Eye (tissue), 1 donor: ENCODE measurements around the gene PRKCA.

Experiments used
- DNase-seq: peaks from one replicate; pipeline ENCODE4 v3.0.0-alpha.2; 2015

PRKCA gene

DNA sequence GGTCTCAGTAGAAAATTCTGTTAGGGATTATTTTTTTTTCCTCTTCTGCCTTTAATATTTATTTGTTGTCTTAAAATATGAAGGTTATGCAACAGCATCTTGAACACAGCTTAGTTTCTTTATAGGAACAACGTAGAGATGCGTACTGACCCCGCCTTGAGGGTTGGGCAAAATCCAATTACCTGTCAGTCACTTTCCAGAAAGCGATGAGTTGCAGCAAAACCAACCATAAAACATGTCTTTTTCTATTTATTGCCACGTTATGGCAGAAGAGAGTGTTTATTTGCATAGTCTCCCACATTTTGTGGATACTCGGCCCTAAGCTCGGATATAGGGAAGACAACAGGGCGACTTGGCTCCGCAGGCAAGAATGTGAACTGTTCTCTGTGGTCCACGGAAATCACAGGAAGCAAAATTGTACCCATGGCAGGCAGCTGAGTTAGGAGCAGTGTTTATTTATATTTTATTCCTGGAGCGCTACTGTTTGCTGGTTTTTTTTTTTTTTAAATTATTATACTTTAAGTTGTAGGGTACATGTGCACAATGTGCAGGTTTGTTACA lies 488.2 kb downstream of the PRKCA start:
- no peak for DNase-seq

DNA sequence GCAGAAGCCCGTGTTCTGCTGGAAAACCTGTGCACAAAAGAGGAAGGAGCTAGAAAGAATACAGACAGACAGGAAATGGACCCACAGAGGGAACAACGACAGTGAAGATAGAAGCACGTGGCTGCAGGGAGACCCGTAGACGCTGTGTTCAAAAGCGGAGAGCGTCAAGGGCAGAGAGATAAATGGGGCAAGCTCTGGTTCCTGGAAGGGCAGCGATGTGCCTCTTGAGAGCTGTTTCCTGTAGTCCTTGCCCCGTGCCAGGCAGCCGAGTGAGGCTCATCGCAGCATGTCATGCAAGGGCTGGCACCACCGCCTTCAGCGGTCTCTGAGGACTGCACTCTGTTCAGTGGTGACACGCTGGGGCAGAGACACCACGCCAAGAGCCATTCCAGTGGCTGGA lies 488.9 kb downstream of the PRKCA start:
- DNase-seq: peak; percentile 37

DNA sequence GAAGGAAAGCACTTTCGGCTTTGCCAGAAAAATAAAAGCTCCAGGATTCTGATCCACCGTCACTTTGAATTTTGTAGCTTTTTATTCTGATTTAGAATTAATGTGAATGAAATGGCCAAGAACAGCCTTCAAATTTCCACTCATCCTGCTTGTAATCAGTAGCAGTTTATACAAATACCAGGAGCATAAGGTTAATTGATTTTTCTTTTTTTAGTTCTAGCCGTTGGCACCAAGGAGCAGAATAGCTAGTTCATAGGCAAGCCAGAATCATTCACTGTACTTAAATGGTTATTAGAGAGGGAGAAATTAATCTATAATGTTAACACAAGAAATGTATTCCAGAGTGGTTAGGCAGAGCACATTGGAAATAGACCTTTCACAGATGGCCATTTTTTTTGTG lies 491.4 kb downstream of the PRKCA start:
- no peak for DNase-seq

DNA sequence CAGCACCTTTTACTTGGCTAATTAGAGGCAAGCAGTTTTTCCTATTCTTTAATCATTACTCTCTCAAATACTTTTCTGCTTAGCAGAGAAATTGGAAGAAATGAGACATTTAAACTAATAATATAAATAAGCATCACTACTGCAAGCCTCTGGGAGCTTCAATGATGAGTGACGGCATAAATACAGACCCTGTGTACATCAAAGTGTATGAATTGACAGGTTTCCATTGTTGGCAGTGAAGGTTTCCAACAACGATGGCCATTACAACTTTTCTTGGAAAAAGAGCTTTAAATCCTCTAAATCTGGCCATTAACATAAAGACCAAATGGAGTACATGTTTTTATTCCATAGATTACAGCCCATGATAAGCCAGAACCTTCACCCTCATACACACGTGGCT lies 493.1 kb downstream of the PRKCA start:
- DNase-seq: no peak

DNA sequence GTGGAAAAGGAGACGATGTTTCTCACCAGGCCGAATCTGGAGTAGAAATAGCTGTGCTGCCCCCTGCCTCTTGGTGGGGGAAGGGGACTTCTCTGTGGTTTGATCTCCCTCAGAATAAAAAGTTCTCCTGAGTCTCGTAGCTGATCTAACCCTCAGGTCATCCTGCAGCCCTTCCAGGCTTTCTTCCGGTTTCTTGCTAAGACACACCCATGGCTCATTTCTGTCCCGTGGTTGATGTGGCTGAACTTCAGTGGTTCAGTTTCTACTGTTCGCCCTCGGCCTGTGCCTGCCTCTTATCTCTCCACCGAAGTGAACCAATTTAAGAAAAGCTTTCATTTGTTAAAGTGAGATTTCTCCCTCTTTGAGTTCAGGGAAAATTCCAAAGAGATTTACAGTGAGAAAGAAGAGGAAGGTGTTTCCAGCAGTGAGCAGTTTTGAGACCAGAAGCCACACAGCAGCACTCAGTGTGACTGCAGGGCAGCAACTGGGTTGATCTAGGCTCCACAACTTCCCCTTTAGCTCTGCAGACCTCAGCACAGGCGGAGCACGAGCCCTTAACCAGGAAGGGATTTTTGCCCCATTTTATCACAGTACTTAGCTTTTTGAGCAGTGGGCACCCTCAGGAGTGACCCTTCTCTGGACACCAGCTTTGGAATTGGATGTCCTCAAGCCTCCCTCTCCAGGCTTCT lies 497.6 kb downstream of the PRKCA start:
- no peak for DNase-seq

DNA sequence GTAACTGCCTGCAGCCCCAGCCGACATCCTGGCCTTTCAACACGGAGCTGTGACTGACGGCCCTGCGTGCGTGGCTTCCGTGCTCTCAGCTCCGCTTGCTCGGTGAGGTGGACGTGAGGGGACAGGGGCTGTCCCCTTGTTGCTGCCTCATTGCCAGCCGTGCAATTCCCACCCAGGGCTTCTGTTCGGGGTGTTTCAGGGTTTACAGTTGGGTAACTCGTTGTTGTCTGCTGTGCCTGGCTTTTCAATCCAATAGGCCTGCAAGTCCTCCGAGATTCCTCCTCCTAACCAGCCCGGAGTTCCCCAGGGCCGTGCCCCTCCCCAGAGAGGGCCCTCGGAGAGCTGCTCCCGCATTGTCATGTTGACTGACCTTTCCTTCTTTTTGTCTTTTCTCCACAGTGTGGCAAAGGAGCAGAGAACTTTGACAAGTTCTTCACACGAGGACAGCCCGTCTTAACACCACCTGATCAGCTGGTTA lies 501.1 kb downstream of the PRKCA start:
- DNase-seq: peak; percentile 39

DNA sequence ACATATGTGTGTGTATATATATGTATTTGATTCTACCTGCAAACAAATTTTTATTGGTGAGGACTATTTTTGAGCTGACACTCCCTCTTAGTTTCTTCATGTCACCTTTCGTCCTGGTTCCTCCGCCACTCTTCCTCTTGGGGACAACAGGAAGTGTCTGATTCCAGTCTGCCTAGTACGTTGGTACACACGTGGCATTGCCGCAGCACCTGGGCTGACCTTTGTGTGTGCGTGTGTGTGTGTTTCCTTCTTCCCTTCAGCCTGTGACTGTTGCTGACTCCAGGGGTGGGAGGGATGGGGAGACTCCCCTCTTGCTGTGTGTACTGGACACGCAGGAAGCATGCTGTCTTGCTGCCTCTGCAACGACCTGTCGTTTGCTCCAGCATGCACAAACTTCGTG lies 503.2 kb downstream of the PRKCA start:
- DNase-seq: no peak

DNA sequence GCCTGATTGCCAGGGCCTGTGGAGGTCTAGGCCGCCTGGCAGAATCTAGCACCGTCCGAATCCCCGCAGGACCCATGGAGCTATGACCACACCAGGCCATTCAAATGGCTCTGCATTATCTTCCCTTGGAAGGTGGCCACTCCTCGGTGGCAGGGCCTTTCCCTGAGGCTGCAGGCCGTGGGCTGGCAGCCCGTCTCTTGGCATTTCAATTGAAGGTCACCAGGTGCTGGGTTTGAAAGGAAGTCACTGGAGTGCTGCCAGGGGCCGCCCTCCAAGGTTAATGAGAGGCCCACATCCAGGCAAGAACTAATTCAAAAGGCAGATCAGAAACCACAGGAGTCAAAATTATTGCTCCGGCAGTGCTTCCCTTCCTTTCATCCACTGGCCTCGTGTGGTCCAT lies 504.8 kb downstream of the PRKCA start:
- DNase-seq: no peak

DNA sequence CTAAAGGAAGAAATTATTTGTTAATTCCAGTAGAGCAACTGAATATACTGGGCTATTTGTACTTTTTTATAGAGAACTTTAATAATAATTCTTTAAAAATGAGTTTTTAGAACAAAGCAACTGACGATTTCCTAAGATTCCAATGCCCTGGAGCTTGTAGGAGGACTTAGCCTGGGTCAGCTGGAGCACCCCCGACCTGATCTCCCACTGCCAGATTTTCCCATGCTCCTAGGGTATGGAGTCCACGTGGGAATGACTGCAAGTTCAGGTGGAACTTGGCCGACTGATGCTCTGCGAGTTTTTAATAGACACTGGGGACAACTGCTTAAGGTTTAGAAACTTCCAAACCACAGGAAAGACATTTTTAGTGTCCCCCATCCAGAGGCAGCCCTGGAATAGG lies 507.0 kb downstream of the PRKCA start:
- DNase-seq: no peak

DNA sequence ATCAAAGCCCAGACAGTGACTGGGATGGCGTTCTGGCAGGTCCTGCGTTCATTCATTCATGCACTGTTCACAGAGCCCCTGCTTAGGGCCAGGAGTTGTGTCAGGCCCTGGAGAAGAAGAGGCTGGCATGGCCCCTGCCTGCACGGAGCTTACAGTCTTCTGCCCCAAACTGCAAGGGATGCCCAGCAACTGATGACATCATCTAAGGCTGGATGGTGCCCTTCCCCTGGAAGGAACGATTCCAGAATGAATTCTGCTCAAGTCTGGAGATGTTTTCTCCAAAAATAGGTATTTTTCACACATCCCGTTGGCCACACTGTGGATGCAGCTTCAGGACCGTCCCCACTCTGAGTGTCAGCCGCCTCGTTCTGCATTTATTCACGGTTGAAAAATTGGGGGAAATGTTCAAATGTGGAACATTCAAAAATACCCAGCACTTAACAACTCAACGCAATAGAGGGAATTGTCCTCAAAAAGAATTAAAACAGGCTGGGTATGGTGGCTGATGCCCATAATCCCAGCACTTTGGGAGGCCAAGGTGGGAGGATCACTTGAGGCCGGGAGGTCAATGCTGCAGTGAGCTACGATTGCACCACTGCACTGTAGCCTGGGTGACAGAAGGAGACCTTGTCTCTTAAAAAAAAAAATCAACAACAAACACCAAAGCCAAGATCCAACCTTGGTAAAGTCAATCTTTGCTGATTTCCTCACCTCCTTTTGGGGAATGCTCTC lies 508.7 kb downstream of the PRKCA start:
- no peak for DNase-seq

DNA sequence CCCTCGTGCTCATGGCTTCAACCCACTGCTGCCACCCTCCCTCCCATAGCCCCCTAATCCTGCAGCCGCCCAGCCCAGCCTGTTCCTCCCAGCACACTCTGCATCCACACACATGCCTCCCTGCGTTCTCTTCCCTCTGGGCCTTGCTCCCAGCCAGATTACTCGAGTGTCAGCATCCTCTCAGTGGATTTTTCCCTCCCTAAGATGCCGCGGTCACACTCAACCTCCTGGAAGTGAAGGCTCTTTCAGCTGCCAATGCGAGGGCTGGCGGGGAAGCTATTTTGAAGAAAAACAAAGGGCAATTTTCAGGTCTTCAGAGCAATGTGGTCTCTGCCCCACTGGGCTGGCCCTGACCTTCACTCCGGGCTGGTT lies 509.3 kb downstream of the PRKCA start:
- DNase-seq: no peak

DNA sequence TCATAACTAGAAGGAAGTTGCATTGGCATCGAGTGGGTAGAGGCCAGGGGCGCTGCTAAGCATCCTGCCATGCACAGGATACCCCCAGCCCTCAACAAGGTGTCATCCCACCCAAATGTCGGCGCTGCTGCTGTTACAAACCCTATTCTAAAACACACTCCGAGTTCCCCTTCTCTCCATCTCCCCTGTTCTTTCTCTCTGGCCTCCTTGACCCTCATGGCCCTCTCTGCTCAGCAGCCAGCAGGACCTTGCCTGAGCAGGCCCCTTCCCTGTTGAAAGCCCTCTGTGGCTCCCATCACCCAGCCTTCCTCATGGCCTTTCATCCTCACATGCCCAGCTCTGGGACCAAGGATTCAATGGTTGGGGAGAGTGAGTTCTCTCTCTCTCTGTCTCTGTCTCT lies 510.2 kb downstream of the PRKCA start:
- DNase-seq: no peak

DNA sequence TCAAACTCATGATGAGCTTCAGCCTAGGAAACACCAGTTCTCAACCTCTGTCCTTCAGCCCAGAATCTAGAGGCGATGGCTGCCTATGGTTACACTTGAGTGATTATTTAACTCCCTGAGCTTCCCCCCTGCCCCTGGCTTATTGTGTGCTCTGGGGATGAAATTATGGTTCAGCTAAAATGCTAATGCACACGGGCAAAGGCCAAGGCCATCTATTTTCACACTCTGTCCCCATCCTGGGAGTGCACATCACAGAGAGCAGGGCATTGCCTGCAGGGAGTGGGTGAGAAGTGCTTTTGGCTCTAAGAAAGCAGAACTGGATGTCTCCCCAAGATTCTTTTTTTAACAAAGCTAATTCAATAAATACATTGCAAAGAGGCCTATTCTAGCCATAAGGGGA lies 510.9 kb downstream of the PRKCA start:
- DNase-seq: peak; percentile 59

DNA sequence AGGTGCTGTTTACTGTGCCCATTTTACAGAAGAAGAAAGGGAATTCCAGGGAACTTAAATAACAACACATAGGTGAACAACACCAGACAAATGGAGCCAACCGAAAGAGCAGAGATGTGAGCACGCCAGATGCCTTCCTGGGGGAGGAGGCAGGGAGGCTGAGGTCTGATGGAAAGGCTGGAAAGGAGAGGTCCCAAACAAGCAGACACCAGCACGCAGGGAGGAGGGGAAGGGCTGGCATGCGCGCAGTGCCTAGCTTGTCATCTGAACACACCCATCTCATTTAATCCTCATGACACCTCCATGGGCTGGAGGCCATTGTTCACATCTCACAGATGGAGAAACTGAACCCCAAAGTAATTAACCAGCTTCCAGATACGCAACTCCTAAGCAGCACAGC lies 511.6 kb downstream of the PRKCA start:
- DNase-seq: no peak

DNA sequence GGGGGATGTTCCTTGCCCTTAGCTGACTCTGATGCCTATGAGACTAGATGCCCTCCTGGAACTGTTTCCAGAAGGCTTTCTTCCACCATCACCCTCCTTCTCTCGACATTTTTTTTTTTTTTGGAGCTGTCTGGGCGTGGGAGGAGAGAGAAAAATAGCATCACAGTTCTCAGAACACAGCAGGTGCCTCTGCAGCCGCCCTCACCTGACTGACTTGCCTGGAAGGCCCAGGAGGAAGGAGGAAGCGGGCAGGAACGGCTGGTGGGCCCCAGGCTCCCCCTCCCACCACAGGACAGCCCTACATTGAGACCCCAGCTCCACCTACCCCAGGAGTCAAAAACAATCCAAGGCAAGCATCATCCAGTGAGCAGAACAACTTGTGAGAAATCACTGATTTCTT lies 512.2 kb downstream of the PRKCA start:
- no peak for DNase-seq

DNA sequence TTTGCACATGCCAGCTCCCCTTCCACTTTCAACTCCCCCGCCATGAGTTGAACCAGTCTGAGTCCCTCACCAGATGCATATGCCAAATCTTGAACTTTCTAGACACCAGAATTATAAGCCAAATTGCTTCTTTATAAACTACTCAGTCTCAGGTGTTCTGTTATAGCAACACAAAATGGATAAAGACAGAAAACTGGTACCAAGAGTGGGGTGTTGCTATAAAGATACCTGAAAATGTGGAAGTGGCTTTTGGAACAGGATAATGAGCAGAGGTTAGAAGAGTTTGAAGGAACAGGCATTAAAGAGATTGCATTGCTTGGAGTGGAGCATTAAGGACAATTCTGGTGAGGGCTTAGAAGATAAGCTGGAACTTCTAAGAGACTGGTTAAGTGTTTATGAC lies 515.3 kb downstream of the PRKCA start:
- DNase-seq: no peak

DNA sequence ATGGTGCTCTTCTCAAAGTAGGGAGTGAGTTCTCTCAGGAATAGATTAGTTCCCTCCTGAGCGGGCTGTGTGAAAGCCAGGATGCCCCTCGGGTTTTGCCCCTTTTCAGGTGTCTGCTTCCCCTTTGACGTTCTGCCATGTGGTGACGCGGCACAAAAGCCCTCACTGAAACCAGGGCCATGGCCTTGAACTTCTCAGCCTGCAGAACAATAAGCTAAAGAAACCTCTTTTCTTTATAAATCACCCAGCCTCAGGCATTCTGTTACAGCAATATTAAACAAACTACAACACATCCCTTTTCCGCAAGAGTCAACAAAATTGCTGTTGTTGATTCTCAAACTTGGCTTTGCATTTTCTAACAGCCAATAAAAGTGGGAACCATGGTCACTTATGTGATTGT lies 517.1 kb downstream of the PRKCA start:
- DNase-seq: no peak

DNA sequence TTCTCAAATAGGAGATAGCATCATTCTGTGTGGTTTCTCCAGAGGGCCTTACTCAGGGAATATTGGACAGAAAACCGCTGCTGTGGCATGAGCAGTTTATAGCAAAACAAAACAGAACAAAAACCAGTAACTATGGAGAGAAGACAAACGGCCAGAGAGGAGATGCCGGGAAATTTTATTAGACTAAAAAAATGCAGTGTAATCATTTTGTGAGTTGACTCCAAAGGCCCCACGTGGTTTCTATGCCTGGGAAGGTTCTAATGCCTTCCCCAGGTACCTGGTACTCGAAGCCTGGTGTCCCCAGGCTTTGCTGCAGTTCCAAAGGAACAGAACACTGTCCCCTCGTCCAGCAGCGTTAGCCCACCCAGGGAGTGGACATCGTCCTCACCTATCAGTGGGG lies 519.6 kb downstream of the PRKCA start:
- DNase-seq: no peak

DNA sequence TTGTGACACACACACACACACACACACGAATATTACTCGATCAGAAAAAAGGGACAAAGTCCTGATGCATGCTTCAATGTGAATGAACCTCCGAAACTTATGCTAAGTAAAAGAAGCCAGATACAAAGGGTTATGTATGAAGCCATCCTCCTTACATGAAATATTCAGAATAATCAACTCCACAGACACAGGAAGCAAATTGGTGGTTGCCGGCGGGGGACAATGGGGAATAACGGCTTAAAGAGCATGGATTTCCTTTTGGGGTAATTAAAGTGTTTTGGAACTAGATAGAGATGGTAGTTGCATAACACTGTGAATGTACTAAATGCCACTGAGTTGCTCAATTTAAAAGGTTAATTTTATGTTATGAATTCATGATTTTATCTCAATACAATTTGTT lies 524.4 kb downstream of the PRKCA start:
- no peak for DNase-seq

DNA sequence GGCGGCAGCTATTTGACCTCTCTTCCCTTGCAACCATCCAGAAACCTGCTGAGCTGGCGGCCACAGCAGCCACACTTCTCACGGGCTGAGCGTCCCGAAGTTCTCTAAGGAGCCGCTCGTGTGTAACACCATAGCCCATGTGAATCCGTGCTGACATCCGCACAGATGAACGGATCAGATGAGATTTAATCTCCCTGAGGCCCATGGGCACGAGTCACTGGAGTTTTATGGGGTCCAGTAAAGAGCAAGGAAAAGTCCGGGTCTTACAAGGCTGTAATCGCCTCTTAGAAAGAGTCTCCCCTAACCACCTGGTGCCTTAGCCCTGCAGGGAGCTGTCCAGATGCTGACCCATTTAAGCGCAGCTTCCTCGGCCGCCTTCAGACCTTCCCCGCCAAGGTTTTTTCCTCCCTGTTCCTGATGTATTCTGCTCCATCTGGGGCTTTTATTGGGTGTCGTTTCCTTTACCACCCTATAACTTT lies 527.0 kb downstream of the PRKCA start:
- DNase-seq: peak; percentile 94

DNA sequence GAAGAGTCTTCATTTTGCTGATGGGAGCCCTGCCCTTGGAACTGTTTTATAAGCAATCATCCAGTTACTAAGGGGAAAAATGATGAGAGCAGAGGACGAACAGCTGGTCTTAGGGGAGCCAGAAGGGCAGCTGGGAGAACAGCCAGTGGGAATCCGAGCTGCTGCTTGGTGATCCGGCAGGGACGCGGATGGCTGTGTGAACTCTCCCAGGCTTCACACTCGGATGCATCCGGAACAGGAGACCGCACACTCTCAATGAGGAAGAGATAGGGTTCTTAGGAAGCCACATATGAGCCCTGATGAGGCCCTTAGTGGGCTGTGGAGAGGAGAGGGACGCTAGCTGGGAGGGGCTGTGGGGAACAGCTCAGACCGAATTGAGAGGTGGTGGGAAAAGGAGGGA lies 527.5 kb downstream of the PRKCA start:
- peak; percentile 90 for DNase-seq

DNA sequence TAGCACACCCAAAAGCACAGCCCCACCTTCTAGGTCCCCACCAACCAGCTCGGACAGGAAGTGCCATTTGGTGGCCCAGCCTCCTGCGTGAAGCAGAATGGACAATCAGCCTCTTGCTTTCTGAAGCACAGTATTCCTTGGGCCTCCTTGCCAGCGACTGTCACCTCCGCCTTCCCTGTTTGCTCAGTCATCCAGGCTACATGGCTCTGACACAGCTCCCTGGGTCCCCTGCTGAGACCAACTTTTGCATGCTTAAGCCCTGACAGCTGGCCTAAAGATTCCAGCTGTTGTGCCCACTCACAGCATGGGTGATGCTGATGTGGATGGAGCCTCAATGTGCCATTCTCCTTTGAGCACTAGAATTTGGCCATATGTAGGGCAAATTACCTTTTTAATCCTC lies 528.0 kb downstream of the PRKCA start:
- DNase-seq: peak; percentile 88

DNA sequence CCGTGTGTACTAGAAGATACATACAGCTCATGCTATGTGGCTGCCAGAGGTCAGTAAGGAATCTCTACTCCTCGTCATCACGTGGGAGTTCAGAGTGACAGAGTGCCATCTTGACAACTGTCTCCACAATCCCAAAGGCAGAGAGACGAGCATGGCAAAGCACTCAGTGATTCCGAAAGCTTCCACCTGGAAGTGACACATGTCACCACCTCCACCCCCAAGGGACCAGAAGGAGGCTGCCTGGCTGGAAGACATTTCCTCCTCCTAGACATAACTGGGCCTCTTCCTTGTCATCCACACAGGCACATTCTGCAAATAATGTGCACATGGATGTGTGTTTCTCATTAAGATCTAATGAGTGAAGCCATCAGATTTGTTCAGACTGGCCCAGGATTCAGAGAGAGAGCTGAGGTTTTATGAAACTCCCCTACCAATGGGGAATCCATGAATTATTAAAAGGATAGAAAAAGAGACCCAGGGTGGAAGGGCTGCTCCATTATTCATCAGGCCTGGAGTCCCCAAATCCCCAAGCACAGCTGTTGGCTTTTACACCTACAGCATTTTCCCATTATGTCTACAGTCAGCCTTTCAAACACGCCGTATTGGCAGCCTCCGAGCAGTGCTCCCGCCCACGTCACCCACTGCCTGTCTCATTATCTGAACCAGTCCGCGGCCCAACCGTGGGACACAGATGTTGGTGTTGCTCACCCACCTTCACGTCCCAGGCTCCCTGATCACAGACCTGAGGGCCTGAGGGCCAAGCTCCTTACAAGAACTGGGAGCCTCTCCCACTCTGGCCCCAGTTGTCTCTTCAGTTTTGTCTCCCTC lies 529.2 kb downstream of the PRKCA start:
- DNase-seq: peak; percentile 87
